ENCODE data around the gene SPAG9.

- TF ChIP-seq CTCF (IDR thresholded peaks at IDR 0.05 in 8 of 11, conservative IDR thresholded peaks at IDR 0.05 in 3 of 11), result no peak
- TF ChIP-seq POLR2AphosphoS5 (IDR thresholded peaks at IDR 0.05), result peak; percentile 75 to 89 (median 87)
- no peak for TF ChIP-seq POLR2A (IDR thresholded peaks at IDR 0.05)
These were observed 176.4 kb downstream of the SPAG9 start for GRCh38 chr17:50944054-50944901.
